Right lobe of liver (tissue), 4 donors: Measurements from ENCODE around the gene COX7A2L.

Experiments
- CTCF ChIP-seq, 4 donors: fragments of 200-600 bp in 3 of 4; fragments of 450-650 bp in 1 of 4; IDR thresholded peaks; one replicate each; pipeline versions ENCODE4 v1.5.1 to v1.8.0; 2016 to 2022; ENCODE audit warnings: antibody characterized with exemption in 4 of 4, mild to moderate bottlenecking in 2 of 4
- POLR2A ChIP-seq: fragments of 450-650 bp; IDR thresholded peaks from one replicate; pipeline ENCODE4 v1.6.1; 2017; ENCODE audit warnings: antibody characterized with exemption, mild to moderate bottlenecking
- donor health status: DM: no; HTN: no; CAD: no.
- donor health status: DM: no; HTN: no; CAD: no.
- donor health status: DM: no; HTN: yes; CAD: no.

GRCh38 chr2:42368817-42369531 lies 8.0 kb upstream of the COX7A2L start:
- no peak for TF ChIP-seq CTCF (IDR thresholded peaks at IDR 0.05)
- no peak for TF ChIP-seq POLR2A
